ENCODE measurements around the gene THRSP.
A peak's percentile ranks its signal among the peaks of the same experiment; 100 is the strongest.
"Not testable (repeated sequence)": the region's sequence is repeated elsewhere in the genome, so short reads cannot be mapped to it uniquely, and the experiment has no call there.

Gene THRSP

GRCh38 chr11:78074756-78075155 lies 11.1 kb downstream of the THRSP start:
- DNase-seq (ENCODE audit: low read depth), result peak; percentile 29
- H3K4me3 ChIP-seq (ENCODE audit: low read length), result no peak overlapping the region
- no peak for TF ChIP-seq CTCF (IDR thresholded peaks at IDR 0.05; ENCODE audit: insufficient read depth, low read depth, low read length, missing control alignments)

GRCh38 chr11:78076733-78077403 lies 13.2 kb downstream of the THRSP start:
- TF ChIP-seq CTCF (IDR thresholded peaks at IDR 0.05; ENCODE audit: insufficient read depth, low read depth, low read length, missing control alignments), result no peak
- H3K4me3 ChIP-seq (ENCODE audit: low read length), result no peak overlapping the region
- DNase-seq (ENCODE audit: low read depth), result no peak

DNA sequence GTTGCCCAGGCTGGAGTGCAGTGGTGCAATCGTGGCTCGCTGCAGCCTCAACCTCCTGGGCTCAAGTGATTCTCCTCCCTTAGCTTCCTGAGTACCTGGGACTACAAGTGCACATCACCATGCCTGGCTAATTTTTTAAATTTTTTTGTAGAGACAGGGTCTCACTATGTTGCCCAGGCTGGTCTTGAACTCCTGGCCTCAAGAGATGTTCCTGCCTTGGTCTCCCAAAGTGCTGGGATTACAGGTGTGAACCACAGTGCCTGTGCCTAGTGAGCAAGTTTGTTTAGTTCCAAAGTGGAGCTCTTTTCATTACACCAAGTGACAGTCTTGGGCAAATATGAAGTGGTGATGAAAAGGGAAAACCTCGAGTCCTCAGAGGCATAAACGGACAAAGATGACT lies 13.9 kb downstream of the THRSP start:
- not testable (repeated sequence) for H3K4me3 ChIP-seq (ENCODE audit: low read length)

GRCh38 chr11:78078218-78079167 lies 14.8 kb downstream of the THRSP start:
- DNase-seq (ENCODE audit: low read depth), result no peak
- H3K4me3 ChIP-seq (ENCODE audit: low read length), result peak overlapping the region; percentile 95
- no peak for TF ChIP-seq CTCF (IDR thresholded peaks at IDR 0.05; ENCODE audit: insufficient read depth, low read depth, low read length, missing control alignments)

More for the DNA sequence above, 13.9 kb downstream of the THRSP start:
- not testable (repeated sequence) for DNase-seq (ENCODE audit: low read depth)

DNA sequence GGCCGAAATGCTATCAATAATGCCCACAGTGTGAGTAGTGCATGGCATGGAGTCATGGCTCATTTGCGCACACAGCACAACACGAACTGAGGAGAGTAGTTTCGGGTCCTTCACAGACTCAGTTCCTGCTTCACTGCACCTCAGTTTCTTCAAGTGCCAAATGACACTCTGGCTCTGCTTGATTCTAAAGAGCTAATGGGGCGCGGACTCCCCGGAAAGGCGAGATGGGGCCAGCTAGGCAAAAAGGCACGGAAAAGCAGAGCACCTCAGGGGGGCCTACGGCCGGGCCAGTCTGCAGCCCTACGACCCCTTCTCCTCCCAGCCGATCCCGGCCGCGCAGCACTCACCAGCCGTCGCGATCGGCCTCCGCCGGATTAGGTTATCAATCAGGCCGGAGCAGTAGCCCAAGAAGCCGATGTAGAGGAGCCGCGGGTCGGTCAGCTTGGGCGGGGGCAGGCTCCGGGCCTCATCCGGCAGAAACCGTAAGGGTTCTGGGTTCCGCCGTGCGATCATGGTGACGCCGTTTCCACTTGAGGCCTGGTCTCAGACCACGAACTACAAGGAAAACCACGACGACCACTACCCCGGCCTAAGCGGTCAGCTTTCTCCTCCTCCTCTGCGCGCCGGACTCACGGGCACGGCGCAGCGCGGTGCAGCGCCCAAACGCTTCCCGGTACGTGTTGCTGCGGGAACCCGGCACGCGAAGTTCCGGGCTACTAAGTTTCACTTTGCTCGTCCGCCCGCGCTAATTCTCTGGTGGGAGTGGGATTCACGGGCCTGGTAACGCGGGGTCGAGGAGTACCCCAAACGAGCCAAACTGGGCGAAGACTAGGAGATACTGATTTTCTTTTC lies 15.8 kb downstream of the THRSP start, which contains the start of gene NDUFC2:
Gene NDUFC2 (minus strand): TSS at position 631 of the 852 bp plus-strand sequence. CDS start 118 bp downstream, at position 513.
- TF ChIP-seq CTCF (IDR thresholded peaks at IDR 0.05; ENCODE audit: insufficient read depth, low read depth, low read length, missing control alignments), result no peak
- peak; percentile 80 for DNase-seq (ENCODE audit: low read depth)
- peak within 1 kb of the TSS; percentile 95 for H3K4me3 ChIP-seq (ENCODE audit: low read length)

DNA sequence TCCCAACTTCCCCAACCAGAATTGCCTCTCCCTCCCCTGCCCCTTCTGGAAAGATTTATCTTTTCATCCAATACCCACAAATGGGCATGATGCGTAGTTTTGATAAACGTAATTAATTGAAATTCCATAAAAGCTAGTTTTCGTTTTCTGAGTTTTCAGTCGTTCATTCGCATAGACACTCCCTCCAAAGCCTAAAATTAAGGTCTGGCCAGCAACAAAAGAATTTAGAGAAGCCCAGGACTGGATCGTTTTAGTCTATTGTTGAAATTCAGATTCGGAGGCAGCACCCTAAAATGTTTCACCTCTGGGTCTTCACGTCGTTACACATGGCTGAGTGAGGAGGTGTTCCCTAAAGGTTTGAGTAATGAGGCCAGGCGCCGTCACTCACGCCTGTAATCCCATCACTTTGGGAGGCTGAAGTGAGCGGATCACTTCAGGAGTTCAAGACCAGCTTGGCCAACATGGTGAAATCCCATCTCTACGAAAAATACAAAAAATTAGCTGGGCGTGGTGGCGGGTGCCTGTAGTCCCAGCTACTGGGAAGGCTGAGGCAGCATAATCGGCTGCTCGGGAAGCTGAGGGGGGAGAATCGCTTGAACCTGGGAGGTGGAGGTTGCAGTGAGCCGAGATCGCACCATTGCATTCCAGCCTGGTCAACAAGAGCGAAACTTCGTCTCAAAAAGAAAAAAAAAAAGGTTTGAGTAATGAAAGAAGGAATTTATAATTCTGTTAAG lies 16.6 kb downstream of the THRSP start:
- peak overlapping the region; percentile 95 for H3K4me3 ChIP-seq (ENCODE audit: low read length)
- no peak for DNase-seq (ENCODE audit: low read depth)
- peak; percentile 9 for TF ChIP-seq CTCF (IDR thresholded peaks at IDR 0.05; ENCODE audit: insufficient read depth, low read depth, low read length, missing control alignments)
